ENCODE data around the gene UBE2G1. TPM values are rescaled to one million over a fixed set of nuclear protein-coding genes. Genes with fewer than 3 reads are reported as not detected.

Gene UBE2G1
- total RNA-seq, 4 donors from 2014 or later = 16.5 to 51.8 (median 33.9) TPM

GRCh38 chr17:4407851-4408250 lies 41.4 kb upstream of the UBE2G1 start:
- intact Hi-C loops (cut with DNase I; ENCODE audit: low total_unique reads) = no loop called here
- Histone ChIP-seq H3K36me3 (no peaks in the 10 kb centered on the region), H3K4me3 (no peak overlapping the region), H3K4me1 (no peaks in the 10 kb centered on the region), H3K27ac (no peak overlapping the region), H3K27me3 (no peaks in the 10 kb centered on the region), H3K9me3 (no peaks in the 10 kb centered on the region)
- TF ChIP-seq CTCF (IDR thresholded peaks at IDR 0.05) (no peak), POLR2A (IDR thresholded peaks at IDR 0.05) (no peak)
- no peak for DNase-seq

GRCh38 chr17:4407216-4407615 lies 40.7 kb upstream of the UBE2G1 start:
- DNase-seq = no peak
- H3K27me3 ChIP-seq = no peaks in the 10 kb centered on the region
- no peaks in the 10 kb centered on the region for H3K36me3 ChIP-seq
- no peak overlapping the region for H3K4me3 ChIP-seq
- TF ChIP-seq CTCF (IDR thresholded peaks at IDR 0.05) (no peak), POLR2A (IDR thresholded peaks at IDR 0.05) (no peak)
- intact Hi-C loops (cut with DNase I; ENCODE audit: low total_unique reads) = no loop called here
- H3K27ac ChIP-seq = no peak overlapping the region
- no peaks in the 10 kb centered on the region for H3K4me1 ChIP-seq
- no peaks in the 10 kb centered on the region for H3K9me3 ChIP-seq

GRCh38 chr17:4406386-4406785 lies 39.9 kb upstream of the UBE2G1 start:
- H3K36me3 ChIP-seq = no peaks in the 10 kb centered on the region
- DNase-seq = no peak
- H3K4me1 ChIP-seq = no peaks in the 10 kb centered on the region
- intact Hi-C loops (cut with DNase I; ENCODE audit: low total_unique reads) = no loop called here
- H3K9me3 ChIP-seq = no peaks in the 10 kb centered on the region
- H3K4me3 ChIP-seq = no peak overlapping the region
- H3K27me3 ChIP-seq = no peaks in the 10 kb centered on the region
- H3K27ac ChIP-seq = no peak overlapping the region
- TF ChIP-seq CTCF (IDR thresholded peaks at IDR 0.05) = no peak
- no peak for TF ChIP-seq POLR2A (IDR thresholded peaks at IDR 0.05)

GRCh38 chr17:4405699-4406098 lies 39.2 kb upstream of the UBE2G1 start:
- H3K36me3 ChIP-seq = no peaks in the 10 kb centered on the region
- no peak overlapping the region for H3K4me3 ChIP-seq
- no peak overlapping the region for H3K27ac ChIP-seq
- TF ChIP-seq CTCF (IDR thresholded peaks at IDR 0.05) (no peak), POLR2A (IDR thresholded peaks at IDR 0.05) (no peak)
- intact Hi-C loops (cut with DNase I; ENCODE audit: low total_unique reads) = no loop called here
- no peak for DNase-seq
- no peaks in the 10 kb centered on the region for H3K27me3 ChIP-seq
- no peaks in the 10 kb centered on the region for H3K4me1 ChIP-seq
- H3K9me3 ChIP-seq = no peaks in the 10 kb centered on the region

- Histone ChIP-seq H3K27ac (no peak overlapping the region), H3K4me1 (no peaks in the 10 kb centered on the region), H3K36me3 (no peaks in the 10 kb centered on the region), H3K4me3 (no peak overlapping the region), H3K27me3 (no peaks in the 10 kb centered on the region), H3K9me3 (no peaks in the 10 kb centered on the region)
- intact Hi-C loops (cut with DNase I; ENCODE audit: low total_unique reads) = no loop called here
- DNase-seq = no peak
- no peak for TF ChIP-seq CTCF (IDR thresholded peaks at IDR 0.05)
- no peak for TF ChIP-seq POLR2A (IDR thresholded peaks at IDR 0.05)
Observed at GRCh38 chr17:4405038-4405669, 38.7 kb upstream of the UBE2G1 start.
